Ishikawa (cell line): ENCODE results near the gene RSRC2.

Experiments
- CEBPB ChIP-seq: IDR thresholded peaks from 2 replicates; pipeline ENCODE4 v1.6.1; 2012
- CREB1 ChIP-seq: IDR thresholded peaks from 2 replicates; pipeline ENCODE4 v1.6.1; 2012; ENCODE audit warnings: low read depth
- EGR1 ChIP-seq: IDR thresholded peaks from 2 replicates; pipeline ENCODE4 v1.6.1; 2012
- EP300 ChIP-seq: IDR thresholded peaks from 2 replicates; pipeline ENCODE4 v1.6.1; 2012; ENCODE audit warnings: borderline replicate concordance
- FOXM1 ChIP-seq: IDR thresholded peaks from 2 replicates; pipeline ENCODE4 v1.6.1; 2012; ENCODE audit warnings: low read depth, borderline replicate concordance
- NFIC ChIP-seq: IDR thresholded peaks from 2 replicates; pipeline ENCODE4 v1.6.1; 2012
- RAD21 ChIP-seq: IDR thresholded peaks from 2 replicates; pipeline ENCODE4 v1.6.1; 2012; ENCODE audit warnings: low read depth
- TAF1 ChIP-seq: IDR thresholded peaks from 2 replicates; pipeline ENCODE4 v1.6.1; 2012; ENCODE audit warnings: low read depth, mild to moderate bottlenecking
- TCF12 ChIP-seq: IDR thresholded peaks from 2 replicates; pipeline ENCODE4 v1.6.1; 2012; ENCODE audit warnings: low read depth
- TEAD4 ChIP-seq: IDR thresholded peaks from 2 replicates; pipeline ENCODE4 v1.6.1; 2012
- YY1 ChIP-seq: IDR thresholded peaks from 2 replicates; pipeline ENCODE4 v1.6.1; 2012; ENCODE audit warnings: low read depth
- ZBTB7A ChIP-seq: IDR thresholded peaks from 2 replicates; pipeline ENCODE4 v1.6.1; 2012; ENCODE audit warnings: low read depth
- TF ChIP-seq, protein P1 (sequence below): IDR thresholded peaks from 2 replicates; pipeline ENCODE4 v1.6.1; 2012
- TF ChIP-seq, protein P2 (sequence below): IDR thresholded peaks from 2 replicates; pipeline ENCODE4 v1.6.1; 2012; ENCODE audit warnings: low read depth, mild to moderate bottlenecking
- TF ChIP-seq, protein P3 (sequence below): IDR thresholded peaks from 2 replicates; pipeline ENCODE4 v1.6.1; 2012

RSRC2 gene

DNA sequence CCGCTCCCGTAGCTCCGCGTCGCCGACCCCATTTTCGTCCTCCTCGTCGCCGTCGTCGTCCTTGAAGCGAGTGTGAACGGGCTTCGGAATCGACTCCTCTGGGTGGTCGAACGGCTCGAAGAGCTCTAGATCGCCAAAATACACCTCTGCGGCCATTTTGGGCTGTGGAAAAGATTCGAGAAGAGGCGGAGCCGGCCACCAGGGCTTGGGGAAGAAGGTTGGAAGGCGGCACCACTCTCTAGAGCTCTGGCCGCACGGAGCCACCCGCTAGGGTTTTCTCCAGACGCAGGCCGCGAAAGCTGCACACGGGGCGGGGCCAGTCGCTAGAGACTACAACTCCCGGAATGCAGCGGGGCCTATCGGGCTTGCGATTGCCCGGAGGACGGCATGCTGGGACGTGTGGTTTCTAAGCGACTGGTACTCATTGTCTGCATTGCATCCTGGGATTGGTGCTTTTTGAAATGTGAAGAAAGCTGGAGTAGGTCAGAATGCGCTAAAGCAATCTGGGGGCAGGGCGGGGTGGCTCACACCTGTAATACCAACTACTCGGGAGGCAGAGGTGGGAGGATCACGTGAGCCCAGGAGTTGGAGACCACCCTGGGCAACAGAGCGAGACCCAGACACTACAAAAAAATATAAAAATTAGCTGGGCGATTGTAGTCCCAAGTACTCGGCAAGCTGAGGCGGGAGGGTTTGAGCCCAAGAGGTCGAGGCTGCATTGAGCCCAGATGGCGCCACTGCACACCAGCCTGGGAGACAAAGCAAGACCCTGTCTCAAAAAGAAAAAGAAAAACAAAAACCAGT lies 25.8 kb downstream of the RSRC2 start, which contains the start of gene ZCCHC8:
ZCCHC8 (minus strand) TSS at position 248 of the 804 bp plus-strand sequence; CDS start at position 156, 92 bp downstream.
- peak; percentile 80 for TF ChIP-seq TAF1
- peak; percentile 58; the same call in 1 of the 2 replicates for TF ChIP-seq CREB1
- peak; percentile 64 for TF ChIP-seq TEAD4
- TF ChIP-seq RAD21: no peak
- TF ChIP-seq, protein P1, sequence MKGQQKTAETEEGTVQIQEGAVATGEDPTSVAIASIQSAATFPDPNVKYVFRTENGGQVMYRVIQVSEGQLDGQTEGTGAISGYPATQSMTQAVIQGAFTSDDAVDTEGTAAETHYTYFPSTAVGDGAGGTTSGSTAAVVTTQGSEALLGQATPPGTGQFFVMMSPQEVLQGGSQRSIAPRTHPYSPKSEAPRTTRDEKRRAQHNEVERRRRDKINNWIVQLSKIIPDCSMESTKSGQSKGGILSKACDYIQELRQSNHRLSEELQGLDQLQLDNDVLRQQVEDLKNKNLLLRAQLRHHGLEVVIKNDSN: peak; percentile 53; the same call in 1 of the 2 replicates
- no peak for TF ChIP-seq ZBTB7A
- TF ChIP-seq EGR1: no peak
- no peak; the same call in 1 of the 2 replicates for TF ChIP-seq EP300
- peak; percentile 85 for TF ChIP-seq YY1
- TF ChIP-seq CEBPB: no peak; the same call in 1 of the 2 replicates
- TF ChIP-seq, protein P2, sequence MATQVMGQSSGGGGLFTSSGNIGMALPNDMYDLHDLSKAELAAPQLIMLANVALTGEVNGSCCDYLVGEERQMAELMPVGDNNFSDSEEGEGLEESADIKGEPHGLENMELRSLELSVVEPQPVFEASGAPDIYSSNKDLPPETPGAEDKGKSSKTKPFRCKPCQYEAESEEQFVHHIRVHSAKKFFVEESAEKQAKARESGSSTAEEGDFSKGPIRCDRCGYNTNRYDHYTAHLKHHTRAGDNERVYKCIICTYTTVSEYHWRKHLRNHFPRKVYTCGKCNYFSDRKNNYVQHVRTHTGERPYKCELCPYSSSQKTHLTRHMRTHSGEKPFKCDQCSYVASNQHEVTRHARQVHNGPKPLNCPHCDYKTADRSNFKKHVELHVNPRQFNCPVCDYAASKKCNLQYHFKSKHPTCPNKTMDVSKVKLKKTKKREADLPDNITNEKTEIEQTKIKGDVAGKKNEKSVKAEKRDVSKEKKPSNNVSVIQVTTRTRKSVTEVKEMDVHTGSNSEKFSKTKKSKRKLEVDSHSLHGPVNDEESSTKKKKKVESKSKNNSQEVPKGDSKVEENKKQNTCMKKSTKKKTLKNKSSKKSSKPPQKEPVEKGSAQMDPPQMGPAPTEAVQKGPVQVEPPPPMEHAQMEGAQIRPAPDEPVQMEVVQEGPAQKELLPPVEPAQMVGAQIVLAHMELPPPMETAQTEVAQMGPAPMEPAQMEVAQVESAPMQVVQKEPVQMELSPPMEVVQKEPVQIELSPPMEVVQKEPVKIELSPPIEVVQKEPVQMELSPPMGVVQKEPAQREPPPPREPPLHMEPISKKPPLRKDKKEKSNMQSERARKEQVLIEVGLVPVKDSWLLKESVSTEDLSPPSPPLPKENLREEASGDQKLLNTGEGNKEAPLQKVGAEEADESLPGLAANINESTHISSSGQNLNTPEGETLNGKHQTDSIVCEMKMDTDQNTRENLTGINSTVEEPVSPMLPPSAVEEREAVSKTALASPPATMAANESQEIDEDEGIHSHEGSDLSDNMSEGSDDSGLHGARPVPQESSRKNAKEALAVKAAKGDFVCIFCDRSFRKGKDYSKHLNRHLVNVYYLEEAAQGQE: no peak
- TF ChIP-seq, protein P3, sequence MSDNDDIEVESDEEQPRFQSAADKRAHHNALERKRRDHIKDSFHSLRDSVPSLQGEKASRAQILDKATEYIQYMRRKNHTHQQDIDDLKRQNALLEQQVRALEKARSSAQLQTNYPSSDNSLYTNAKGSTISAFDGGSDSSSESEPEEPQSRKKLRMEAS: peak; percentile 10; the same call in 1 of the 2 replicates
- TF ChIP-seq TCF12: peak; percentile 68; the same call in 1 of the 2 replicates
- peak; percentile 93 for TF ChIP-seq FOXM1
- no peak for TF ChIP-seq NFIC

DNA sequence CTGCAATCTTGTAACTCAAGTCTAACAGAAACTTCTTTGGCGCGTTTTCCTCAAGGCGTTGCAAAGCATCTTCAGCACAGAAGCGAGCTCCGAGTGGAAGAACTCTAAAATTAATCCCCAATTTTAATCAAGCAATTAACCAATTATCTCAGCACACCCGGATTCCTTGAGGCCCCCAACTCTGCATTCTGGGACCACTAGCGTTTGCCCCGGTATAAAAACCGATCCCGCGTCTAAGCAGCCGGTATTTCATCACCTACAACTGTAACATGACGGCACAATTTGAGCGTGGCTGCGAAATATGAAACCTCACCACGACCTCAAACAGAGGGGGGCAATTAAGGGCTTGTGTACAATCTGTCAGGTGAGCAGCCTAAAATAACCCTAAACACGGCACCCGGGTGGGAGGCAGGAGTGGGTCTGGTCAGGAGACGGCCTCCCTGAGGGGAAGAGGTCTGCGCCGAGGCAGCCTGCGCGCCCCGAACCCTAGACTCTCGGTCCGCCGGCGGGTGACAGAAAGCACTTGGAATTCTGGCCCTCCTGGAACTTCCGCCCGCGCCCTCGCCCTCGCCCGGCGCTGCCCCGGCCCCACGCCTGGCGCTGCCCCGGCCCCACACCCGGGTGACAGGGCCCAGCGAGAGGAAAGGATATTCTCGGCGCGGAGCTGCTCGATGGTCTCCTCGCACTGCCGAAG lies 26.6 kb downstream of the RSRC2 start:
- TF ChIP-seq EP300: no peak
- no peak for TF ChIP-seq YY1
- 0 out of 2 replicates have a peak, but pooled peaks have one; percentile 29 for TF ChIP-seq TCF12
- no peak for TF ChIP-seq RAD21
- peak; percentile 43; the same call in 1 of the 2 replicates for TF ChIP-seq TEAD4
- TF ChIP-seq EGR1: no peak
- TF ChIP-seq ZBTB7A: no peak
- TF ChIP-seq NFIC: no peak
- TF ChIP-seq CREB1: peak; percentile 57; the same call in 1 of the 2 replicates
- TF ChIP-seq CEBPB: peak; percentile 77
- TF ChIP-seq TAF1: no peak
- TF ChIP-seq FOXM1: no peak
- TF ChIP-seq, protein P2: no peak
- TF ChIP-seq, protein P3: peak; percentile 63
- TF ChIP-seq, protein P1: no peak

DNA sequence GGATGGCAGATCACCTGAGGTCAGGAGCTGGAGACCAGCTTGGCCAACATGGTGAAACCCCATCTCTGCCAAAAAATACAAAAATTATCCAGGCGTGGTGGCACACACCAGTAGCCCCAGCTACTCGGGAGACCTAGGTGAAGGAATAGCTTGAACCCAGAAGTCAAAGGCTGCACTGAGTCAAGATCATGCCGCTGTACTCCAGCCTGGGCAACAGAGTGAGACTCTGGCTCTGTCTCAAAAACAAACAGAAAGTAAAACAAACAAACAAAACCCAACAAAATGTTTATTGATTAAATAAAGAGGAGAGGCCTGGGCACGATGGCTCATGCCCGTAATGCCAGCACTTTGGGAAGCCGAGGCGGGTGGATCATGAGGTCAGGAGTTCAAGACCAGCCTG lies 31.5 kb downstream of the RSRC2 start:
- no peak for TF ChIP-seq CREB1
- no peak for TF ChIP-seq EP300
- no peak for TF ChIP-seq NFIC

DNA sequence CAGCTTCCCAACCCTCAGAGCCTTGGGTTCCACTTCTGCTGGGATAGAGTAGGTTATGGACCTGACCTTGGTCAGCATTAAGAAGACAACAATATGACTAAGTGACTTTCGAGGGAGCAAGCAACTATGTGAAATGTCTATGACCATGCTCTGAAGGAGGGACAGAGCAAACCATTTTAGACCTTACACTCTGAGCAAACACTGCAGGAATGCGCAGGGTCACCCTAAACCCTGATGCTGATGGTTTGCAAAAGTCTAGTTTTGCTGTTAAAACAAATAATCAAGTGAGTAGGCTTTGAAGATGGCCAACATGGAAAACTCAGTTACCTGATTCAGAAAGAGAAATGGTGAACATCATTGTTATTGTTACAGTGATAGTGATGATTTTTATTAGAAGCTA lies 34.7 kb downstream of the RSRC2 start:
- TF ChIP-seq TEAD4 (no peak), YY1 (no peak), TCF12 (no peak), CREB1 (no peak), CEBPB (no peak), EGR1 (no peak), FOXM1 (no peak)
- TF ChIP-seq, protein P3: no peak
- TF ChIP-seq, protein P2: no peak
